ENCODE data around the gene CACNB4. TPM values are rescaled to one million over a fixed set of nuclear protein-coding genes. Genes with fewer than 3 reads are reported as not detected.

CACNB4 gene
- total RNA-seq, 3 donors from 2014 or later = 1.6 to 17.7 (median 11.5) TPM

DNA sequence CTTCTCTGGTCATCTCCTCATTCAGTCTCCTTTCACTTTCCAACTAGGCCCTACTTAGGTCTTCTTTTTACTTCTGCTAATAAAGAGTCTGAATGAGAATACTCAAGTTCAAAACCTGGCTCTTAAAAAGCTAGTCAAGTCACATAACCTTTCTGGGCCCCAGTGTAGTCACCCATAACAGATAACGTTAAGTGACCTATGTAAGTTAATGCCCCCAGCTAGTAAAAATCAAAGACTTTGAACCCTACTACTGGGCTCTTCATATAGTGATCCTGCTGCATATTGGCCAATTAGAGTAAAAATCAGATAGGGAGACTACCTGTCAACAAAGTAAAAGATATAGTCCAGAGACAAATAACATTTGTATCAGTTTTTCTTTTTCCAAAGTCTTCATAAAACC lies 288.4 kb downstream of the CACNB4 start:
- no peak overlapping the region for H3K4me3 ChIP-seq
- no peak overlapping the region for H3K27ac ChIP-seq
- intact Hi-C loops (cut with DNase I; ENCODE audit: low total_unique reads) = no loop called here
- no peaks in the 10 kb centered on the region for H3K27me3 ChIP-seq
- DNase-seq (ENCODE audit: low spot score in 2 of 2) = no peak
- H3K9me3 ChIP-seq = no peaks in the 10 kb centered on the region
- no peak for TF ChIP-seq POLR2AphosphoS5 (IDR thresholded peaks at IDR 0.05)
- TF ChIP-seq, protein P1, sequence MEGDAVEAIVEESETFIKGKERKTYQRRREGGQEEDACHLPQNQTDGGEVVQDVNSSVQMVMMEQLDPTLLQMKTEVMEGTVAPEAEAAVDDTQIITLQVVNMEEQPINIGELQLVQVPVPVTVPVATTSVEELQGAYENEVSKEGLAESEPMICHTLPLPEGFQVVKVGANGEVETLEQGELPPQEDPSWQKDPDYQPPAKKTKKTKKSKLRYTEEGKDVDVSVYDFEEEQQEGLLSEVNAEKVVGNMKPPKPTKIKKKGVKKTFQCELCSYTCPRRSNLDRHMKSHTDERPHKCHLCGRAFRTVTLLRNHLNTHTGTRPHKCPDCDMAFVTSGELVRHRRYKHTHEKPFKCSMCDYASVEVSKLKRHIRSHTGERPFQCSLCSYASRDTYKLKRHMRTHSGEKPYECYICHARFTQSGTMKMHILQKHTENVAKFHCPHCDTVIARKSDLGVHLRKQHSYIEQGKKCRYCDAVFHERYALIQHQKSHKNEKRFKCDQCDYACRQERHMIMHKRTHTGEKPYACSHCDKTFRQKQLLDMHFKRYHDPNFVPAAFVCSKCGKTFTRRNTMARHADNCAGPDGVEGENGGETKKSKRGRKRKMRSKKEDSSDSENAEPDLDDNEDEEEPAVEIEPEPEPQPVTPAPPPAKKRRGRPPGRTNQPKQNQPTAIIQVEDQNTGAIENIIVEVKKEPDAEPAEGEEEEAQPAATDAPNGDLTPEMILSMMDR (IDR thresholded peaks at IDR 0.05) = no peak
- no peak for TF ChIP-seq POLR2A (IDR thresholded peaks at IDR 0.05)
- H3K4me1 ChIP-seq = no peaks in the 10 kb centered on the region
- H3K36me3 ChIP-seq = peaks cover 6% of the 10 kb centered on the region

GRCh38 chr2:151809073-151809383 lies 289.8 kb downstream of the CACNB4 start:
- TF ChIP-seq POLR2A (IDR thresholded peaks at IDR 0.05) (no peak), POLR2AphosphoS5 (IDR thresholded peaks at IDR 0.05) (no peak)
- TF ChIP-seq, protein P1 (IDR thresholded peaks at IDR 0.05) = no peak
- H3K27ac ChIP-seq = no peak overlapping the region
- intact Hi-C loops (cut with DNase I; ENCODE audit: low total_unique reads) = no loop called here

DNA sequence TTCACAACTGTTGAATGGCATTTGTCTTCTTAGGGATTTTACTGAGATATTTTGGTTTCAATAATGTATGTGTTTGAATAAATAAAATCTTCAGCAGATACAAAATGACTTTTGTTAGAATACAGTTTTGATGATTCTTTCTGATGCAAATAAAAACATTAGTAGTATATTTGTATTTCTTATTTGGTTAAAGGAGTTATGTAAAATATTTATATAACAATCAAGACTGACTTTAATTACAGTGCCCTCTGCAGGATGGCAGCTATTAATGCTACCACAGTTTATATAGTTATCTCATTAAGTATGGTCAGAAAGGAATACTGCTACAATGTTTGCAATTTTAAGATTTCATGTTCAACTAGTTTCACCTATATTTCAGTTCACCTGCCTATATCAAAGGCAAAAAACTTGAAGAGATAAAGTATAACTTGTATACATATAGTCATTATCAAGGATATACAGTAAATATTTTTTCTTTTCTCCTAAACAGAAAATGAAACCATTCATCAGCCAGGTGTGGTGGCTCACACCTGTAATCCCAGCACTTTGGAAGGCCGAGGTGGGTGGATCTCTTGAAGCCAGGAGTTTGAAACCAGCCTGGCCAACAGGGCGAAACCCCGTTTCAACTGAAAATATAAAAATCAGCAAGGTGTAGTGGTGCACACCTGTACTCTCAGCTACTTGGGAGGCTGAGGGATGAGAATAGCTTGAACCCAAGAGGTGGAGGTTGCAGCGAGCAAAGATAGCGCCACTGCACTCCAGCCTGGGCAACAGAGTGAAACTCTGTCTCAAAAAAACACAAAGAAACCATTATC lies 290.4 kb downstream of the CACNB4 start:
- Histone ChIP-seq H3K9me3 (no peaks in the 10 kb centered on the region), H3K27ac (no peak overlapping the region), H3K27me3 (no peaks in the 10 kb centered on the region), H3K4me1 (no peaks in the 10 kb centered on the region), H3K36me3 (peaks cover 2% of the 10 kb centered on the region), H3K4me3 (no peak overlapping the region)
- DNase-seq (ENCODE audit: low spot score in 2 of 2) = no peak
- intact Hi-C loops (cut with DNase I; ENCODE audit: low total_unique reads) = no loop called here
- TF ChIP-seq, protein P1 (IDR thresholded peaks at IDR 0.05) = peak in 1 of 3 donors; percentile 15
- TF ChIP-seq POLR2AphosphoS5 (IDR thresholded peaks at IDR 0.05) (no peak), POLR2A (IDR thresholded peaks at IDR 0.05) (no peak)

More at GRCh38 chr2:151809073-151809383, 289.8 kb downstream of the CACNB4 start:
- no peaks in the 10 kb centered on the region for H3K27me3 ChIP-seq
- H3K4me3 ChIP-seq = no peak overlapping the region
- peaks cover 6% of the 10 kb centered on the region for H3K36me3 ChIP-seq
- no peaks in the 10 kb centered on the region for H3K4me1 ChIP-seq
- no peaks in the 10 kb centered on the region for H3K9me3 ChIP-seq
- DNase-seq (ENCODE audit: low spot score in 2 of 2) = no peak

- intact Hi-C loops (cut with DNase I; ENCODE audit: low total_unique reads) = no loop called here
- H3K27ac ChIP-seq = no peak overlapping the region
- TF ChIP-seq POLR2AphosphoS5 (IDR thresholded peaks at IDR 0.05) (no peak), POLR2A (IDR thresholded peaks at IDR 0.05) (no peak)
- TF ChIP-seq, protein P1 (IDR thresholded peaks at IDR 0.05) = no peak
- no peaks in the 10 kb centered on the region for H3K9me3 ChIP-seq
- H3K4me3 ChIP-seq = no peak overlapping the region
- no peaks in the 10 kb centered on the region for H3K27me3 ChIP-seq
- H3K4me1 ChIP-seq = no peaks in the 10 kb centered on the region
- no peaks in the 10 kb centered on the region for H3K36me3 ChIP-seq
- DNase-seq (ENCODE audit: low spot score in 2 of 2) = no peak
These were observed 292.9 kb downstream of the CACNB4 start for GRCh38 chr2:151805961-151806360.

DNA sequence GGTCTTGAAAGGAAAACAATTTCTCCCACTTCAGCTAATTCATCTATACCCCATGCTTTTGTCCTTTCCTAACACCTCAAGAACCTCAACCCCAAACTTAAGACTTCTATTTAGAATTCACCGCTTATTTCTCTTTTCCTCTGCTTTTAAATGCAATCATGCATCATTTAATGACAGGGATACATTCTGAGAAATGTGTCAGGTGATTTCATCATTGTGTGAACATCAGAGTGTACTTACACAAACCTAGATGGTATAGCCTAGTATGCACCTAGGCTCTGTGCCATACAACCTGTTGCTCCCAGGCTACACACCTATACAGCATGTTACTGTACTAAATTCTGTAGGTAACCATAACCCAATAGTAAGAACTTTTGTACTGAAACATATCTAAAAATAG lies 293.5 kb downstream of the CACNB4 start:
- Histone ChIP-seq H3K36me3 (no peaks in the 10 kb centered on the region), H3K4me3 (no peak overlapping the region), H3K4me1 (no peaks in the 10 kb centered on the region), H3K27me3 (no peaks in the 10 kb centered on the region), H3K9me3 (no peaks in the 10 kb centered on the region), H3K27ac (no peak overlapping the region)
- intact Hi-C loops (cut with DNase I; ENCODE audit: low total_unique reads) = no loop called here
- TF ChIP-seq POLR2AphosphoS5 (IDR thresholded peaks at IDR 0.05) (no peak), POLR2A (IDR thresholded peaks at IDR 0.05) (no peak)
- TF ChIP-seq, protein P1 (IDR thresholded peaks at IDR 0.05) = no peak
- DNase-seq (ENCODE audit: low spot score in 2 of 2) = no peak

All from breast epithelium (tissue), 4 donors.